ENCODE measurements around the gene TYK2.
A peak's percentile ranks its signal among the peaks of the same experiment; 100 is the strongest.

TYK2 gene

GRCh38 chr19:10320602-10321416 lies 59.6 kb downstream of the TYK2 start:
- Histone ChIP-seq H3K27me3 (ENCODE audit: control insufficient read depth in 1 of 2, insufficient read depth in 2 of 2, low read length in 2 of 2) (no peaks in the 10 kb centered on the region), H3K9me3 (ENCODE audit: control insufficient read depth in 2 of 2, low read length in 2 of 2) (no peaks in the 10 kb centered on the region), H3K36me3 (ENCODE audit: control insufficient read depth in 2 of 2, insufficient read depth in 2 of 2, low read length in 2 of 2) (peaks cover 34 to 48% of the 10 kb centered on the region in 2 donors), H3K4me3 (ENCODE audit: low read length in 2 of 2) (no peak overlapping the region), H3K9ac (ENCODE audit: low read length in 2 of 2) (no peak overlapping the region), H3K27ac (ENCODE audit: low read length) (no peak overlapping the region), H3K4me1 (ENCODE audit: control insufficient read depth, insufficient read depth, low read length) (peaks cover 6% of the 10 kb centered on the region)

GRCh38 chr19:10318807-10319682 lies 61.3 kb downstream of the TYK2 start:
- no peak overlapping the region for H3K27ac ChIP-seq (ENCODE audit: low read length)
- H3K9me3 ChIP-seq (ENCODE audit: control insufficient read depth in 2 of 2, low read length in 2 of 2), result no peaks in the 10 kb centered on the region
- H3K9ac ChIP-seq (ENCODE audit: low read length in 2 of 2), result no peak overlapping the region
- H3K4me3 ChIP-seq (ENCODE audit: low read length in 2 of 2), result no peak overlapping the region
- H3K4me1 ChIP-seq (ENCODE audit: control insufficient read depth, insufficient read depth, low read length), result peaks cover 12% of the 10 kb centered on the region
- peaks cover 27 to 45% of the 10 kb centered on the region in 2 donors for H3K36me3 ChIP-seq (ENCODE audit: control insufficient read depth in 2 of 2, insufficient read depth in 2 of 2, low read length in 2 of 2)
- no peaks in the 10 kb centered on the region for H3K27me3 ChIP-seq (ENCODE audit: control insufficient read depth in 1 of 2, insufficient read depth in 2 of 2, low read length in 2 of 2)

- H3K27ac ChIP-seq (ENCODE audit: low read length), result no peak overlapping the region
- H3K36me3 ChIP-seq (ENCODE audit: control insufficient read depth in 2 of 2, insufficient read depth in 2 of 2, low read length in 2 of 2), result peaks cover 24 to 43% of the 10 kb centered on the region in 2 donors
- H3K4me3 ChIP-seq (ENCODE audit: low read length in 2 of 2), result no peak overlapping the region
- no peaks in the 10 kb centered on the region for H3K9me3 ChIP-seq (ENCODE audit: control insufficient read depth in 2 of 2, low read length in 2 of 2)
- H3K27me3 ChIP-seq (ENCODE audit: control insufficient read depth in 1 of 2, insufficient read depth in 2 of 2, low read length in 2 of 2), result no peaks in the 10 kb centered on the region
- H3K9ac ChIP-seq (ENCODE audit: low read length in 2 of 2), result no peak overlapping the region
- H3K4me1 ChIP-seq (ENCODE audit: control insufficient read depth, insufficient read depth, low read length), result peaks cover 12% of the 10 kb centered on the region
Observed at GRCh38 chr19:10317857-10318462, 62.4 kb downstream of the TYK2 start.

- Histone ChIP-seq H3K9ac (ENCODE audit: low read length in 2 of 2) (no peak overlapping the region), H3K27ac (ENCODE audit: low read length) (no peak overlapping the region), H3K36me3 (ENCODE audit: control insufficient read depth in 2 of 2, insufficient read depth in 2 of 2, low read length in 2 of 2) (peaks cover 23 to 38% of the 10 kb centered on the region in 2 donors), H3K27me3 (ENCODE audit: control insufficient read depth in 1 of 2, insufficient read depth in 2 of 2, low read length in 2 of 2) (no peaks in the 10 kb centered on the region), H3K4me3 (ENCODE audit: low read length in 2 of 2) (no peak overlapping the region), H3K4me1 (ENCODE audit: control insufficient read depth, insufficient read depth, low read length) (peaks cover 12% of the 10 kb centered on the region), H3K9me3 (ENCODE audit: control insufficient read depth in 2 of 2, low read length in 2 of 2) (no peaks in the 10 kb centered on the region)
Observed at GRCh38 chr19:10317045-10317856, 63.1 kb downstream of the TYK2 start.

- Histone ChIP-seq H3K36me3 (ENCODE audit: control insufficient read depth in 2 of 2, insufficient read depth in 2 of 2, low read length in 2 of 2) (peaks cover 16 to 31% of the 10 kb centered on the region in 2 donors), H3K9ac (ENCODE audit: low read length in 2 of 2) (peak overlapping the region in 1 of 2 donors; percentile 79), H3K9me3 (ENCODE audit: control insufficient read depth in 2 of 2, low read length in 2 of 2) (no peaks in the 10 kb centered on the region), H3K27ac (ENCODE audit: low read length) (no peak overlapping the region), H3K27me3 (ENCODE audit: control insufficient read depth in 1 of 2, insufficient read depth in 2 of 2, low read length in 2 of 2) (no peaks in the 10 kb centered on the region), H3K4me1 (ENCODE audit: control insufficient read depth, insufficient read depth, low read length) (peaks cover 12% of the 10 kb centered on the region), H3K4me3 (ENCODE audit: low read length in 2 of 2) (peak overlapping the region; percentile 85 to 91)
Observed at GRCh38 chr19:10316229-10317044, 63.9 kb downstream of the TYK2 start.

- peaks cover 16 to 26% of the 10 kb centered on the region in 2 donors for H3K36me3 ChIP-seq (ENCODE audit: control insufficient read depth in 2 of 2, insufficient read depth in 2 of 2, low read length in 2 of 2)
- H3K9ac ChIP-seq (ENCODE audit: low read length in 2 of 2), result peak within 1 kb of the TSS; percentile 79
- H3K4me1 ChIP-seq (ENCODE audit: control insufficient read depth, insufficient read depth, low read length), result peaks cover 12% of the 10 kb centered on the region
- H3K9me3 ChIP-seq (ENCODE audit: control insufficient read depth in 2 of 2, low read length in 2 of 2), result no peaks in the 10 kb centered on the region
- H3K4me3 ChIP-seq (ENCODE audit: low read length in 2 of 2), result peak within 1 kb of the TSS; percentile 85 to 91
- H3K27me3 ChIP-seq (ENCODE audit: control insufficient read depth in 1 of 2, insufficient read depth in 2 of 2, low read length in 2 of 2), result no peaks in the 10 kb centered on the region
- H3K27ac ChIP-seq (ENCODE audit: low read length), result no peak within 1 kb of the TSS
Observed at GRCh38 chr19:10315335-10316214, 64.8 kb downstream of the TYK2 start, which contains the start of gene FDX2. FDX2 (minus strand) TSS chr19:10316015; CDS start chr19:10315996, 19 bp downstream.

- no peak within 1 kb of the TSS for H3K27ac ChIP-seq (ENCODE audit: low read length)
- no peaks in the 10 kb centered on the region for H3K27me3 ChIP-seq (ENCODE audit: control insufficient read depth in 1 of 2, insufficient read depth in 2 of 2, low read length in 2 of 2)
- H3K9me3 ChIP-seq (ENCODE audit: control insufficient read depth in 2 of 2, low read length in 2 of 2), result no peaks in the 10 kb centered on the region
- no peak within 1 kb of the TSS for H3K9ac ChIP-seq (ENCODE audit: low read length in 2 of 2)
- peaks cover 2% of the 10 kb centered on the region for H3K4me1 ChIP-seq (ENCODE audit: control insufficient read depth, insufficient read depth, low read length)
- no peak within 1 kb of the TSS for H3K4me3 ChIP-seq (ENCODE audit: low read length in 2 of 2)
- H3K36me3 ChIP-seq (ENCODE audit: control insufficient read depth in 2 of 2, insufficient read depth in 2 of 2, low read length in 2 of 2), result peaks cover 3 to 6% of the 10 kb centered on the region in 2 donors
Observed at GRCh38 chr19:10309423-10309822, 70.9 kb downstream of the TYK2 start, which contains the start of gene ZGLP1. ZGLP1 (minus strand) TSS chr19:10309815.

- no peaks in the 10 kb centered on the region for H3K9me3 ChIP-seq (ENCODE audit: control insufficient read depth in 2 of 2, low read length in 2 of 2)
- no peak overlapping the region for H3K4me3 ChIP-seq (ENCODE audit: low read length in 2 of 2)
- peaks cover 3 to 4% of the 10 kb centered on the region in 2 donors for H3K36me3 ChIP-seq (ENCODE audit: control insufficient read depth in 2 of 2, insufficient read depth in 2 of 2, low read length in 2 of 2)
- H3K9ac ChIP-seq (ENCODE audit: low read length in 2 of 2), result no peak overlapping the region
- peaks cover 2% of the 10 kb centered on the region for H3K4me1 ChIP-seq (ENCODE audit: control insufficient read depth, insufficient read depth, low read length)
- no peak overlapping the region for H3K27ac ChIP-seq (ENCODE audit: low read length)
- peaks cover 0 to 3% of the 10 kb centered on the region in 2 donors for H3K27me3 ChIP-seq (ENCODE audit: control insufficient read depth in 1 of 2, insufficient read depth in 2 of 2, low read length in 2 of 2)
Observed at GRCh38 chr19:10306327-10306726, 74.0 kb downstream of the TYK2 start.

Measured in stomach smooth muscle (tissue), 2 donors.